HG02759 (cell line): ENCODE measurements around the gene PXDC1.
"Not testable (repeated sequence)": the region's sequence is repeated elsewhere in the genome, so short reads cannot be mapped to it uniquely, and the experiment has no call there.

Source experiments
- ATAC-seq: cut with Tn5 transposase; IDR thresholded peaks from one replicate; pipeline ENCODE4 v1.9.1; 2021; ENCODE audit warnings: mild to moderate bottlenecking, moderate library complexity; ENCODE audit not compliant: unreplicated experiment

PXDC1 gene

DNA sequence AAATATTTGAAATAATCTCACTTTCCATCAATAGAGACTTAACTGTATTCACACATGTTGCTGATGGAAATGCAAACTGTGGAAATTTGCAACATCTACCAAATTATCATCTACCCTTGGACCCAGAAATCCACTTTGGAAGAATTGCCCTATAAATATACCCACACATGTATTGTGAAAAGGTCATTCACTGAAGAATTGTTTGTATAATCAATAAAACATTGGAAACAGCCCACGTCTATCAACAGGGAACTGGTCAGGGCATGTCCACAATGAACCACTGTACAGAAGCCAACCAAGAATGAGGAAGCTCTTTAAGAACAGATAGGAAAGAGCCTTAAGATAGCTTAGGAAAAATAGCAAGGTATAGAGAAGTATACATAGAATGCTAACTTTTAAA is 36.2 kb downstream of the PXDC1 start:
- ATAC-seq, result no peak

DNA sequence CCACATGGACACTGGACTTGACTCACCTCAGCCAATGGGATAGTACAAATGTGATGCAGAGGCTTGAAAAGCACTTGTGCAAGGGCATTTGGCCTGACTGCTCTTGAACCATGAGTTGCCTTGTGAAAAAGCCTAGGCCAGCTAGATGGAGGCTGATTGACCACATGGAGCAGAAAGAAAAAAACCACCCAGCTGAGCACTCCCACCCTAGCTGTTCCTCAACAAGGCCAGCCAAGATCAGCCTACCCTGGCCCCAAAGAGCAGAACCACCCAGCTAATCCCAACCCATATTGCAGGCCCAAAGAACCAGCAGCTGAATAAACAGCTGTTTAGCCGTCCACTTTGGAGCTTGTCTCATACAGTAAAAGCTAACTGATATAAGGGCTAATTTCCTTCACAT is 36.7 kb downstream of the PXDC1 start:
- no peak for ATAC-seq

DNA sequence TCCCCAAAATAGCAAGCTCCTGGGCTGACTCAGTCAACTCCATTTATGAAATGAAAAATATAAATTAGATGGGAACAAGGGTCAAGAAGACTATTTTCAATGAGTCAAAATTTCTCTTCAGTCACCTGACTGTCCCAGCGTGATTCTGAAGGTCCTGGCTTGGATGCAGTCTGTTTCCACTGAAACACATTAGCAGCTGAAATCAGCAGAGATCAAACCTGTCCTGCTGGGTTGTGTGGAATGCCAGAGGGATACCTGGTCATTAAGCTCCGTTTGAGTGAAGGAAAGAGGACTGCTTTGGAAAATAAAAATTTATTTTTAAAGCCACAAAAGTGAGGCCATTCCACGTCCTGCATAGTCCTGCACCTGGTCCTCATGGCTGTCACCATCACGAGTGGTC is 37.4 kb downstream of the PXDC1 start:
- no peak for ATAC-seq

DNA sequence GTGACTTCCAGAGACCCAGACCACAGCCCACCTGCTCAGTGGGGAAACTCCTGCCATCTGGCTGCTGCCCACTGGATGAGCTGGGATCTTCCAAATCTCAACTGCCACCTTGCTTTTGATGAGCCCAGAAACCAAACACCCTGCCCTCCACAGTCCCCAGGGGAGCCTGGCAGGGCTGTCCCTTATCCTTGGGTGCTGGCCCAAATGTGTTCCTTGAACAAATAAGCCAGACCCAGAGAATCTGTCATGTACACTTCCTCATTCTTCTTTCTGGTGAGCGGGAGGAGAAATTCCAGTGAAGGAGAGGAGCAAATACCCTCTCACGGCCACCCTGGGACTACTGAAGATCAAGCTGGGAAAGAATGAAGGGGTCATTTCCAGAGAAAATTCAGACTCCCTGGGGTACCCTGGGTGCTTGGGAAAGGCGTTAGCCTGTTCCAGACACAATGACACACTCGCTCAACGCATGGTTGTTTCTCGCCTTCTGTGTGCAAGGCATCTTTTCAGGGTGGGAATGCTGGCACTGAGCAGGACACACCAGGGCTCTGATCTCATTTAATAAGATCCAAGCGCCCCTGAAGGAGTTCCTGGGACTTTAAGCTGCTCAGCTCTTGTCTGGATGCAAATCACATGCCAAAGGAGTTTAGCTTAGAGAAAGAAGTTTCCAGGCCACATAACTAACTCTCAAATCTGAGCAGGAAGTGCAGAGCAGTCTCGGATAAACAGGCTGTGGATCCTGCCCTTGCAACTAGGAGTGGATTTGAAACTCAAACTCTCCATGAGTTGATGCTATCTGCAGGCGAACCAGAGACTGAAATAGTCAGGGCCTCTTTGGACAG is 38.5 kb downstream of the PXDC1 start:
- ATAC-seq, result no peak

DNA sequence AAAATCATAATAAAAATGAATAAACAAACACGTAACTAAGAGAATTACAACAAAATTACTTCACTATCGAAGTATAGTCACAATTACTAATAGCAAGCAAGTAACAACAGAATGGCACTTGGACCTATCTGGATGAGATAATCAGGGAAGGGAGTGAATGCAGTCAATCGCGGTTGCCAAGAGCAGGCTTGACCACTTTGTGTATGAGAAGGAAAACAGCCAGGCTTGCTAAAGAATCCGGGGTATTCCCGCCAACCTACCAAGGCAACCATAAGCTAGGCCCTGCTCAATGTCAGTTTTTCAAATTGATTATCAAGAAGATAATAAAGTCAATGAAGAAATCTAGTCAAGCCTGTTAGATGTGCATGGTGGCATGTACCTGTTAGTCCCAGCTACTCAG is 39.7 kb downstream of the PXDC1 start:
- ATAC-seq, result no peak

DNA sequence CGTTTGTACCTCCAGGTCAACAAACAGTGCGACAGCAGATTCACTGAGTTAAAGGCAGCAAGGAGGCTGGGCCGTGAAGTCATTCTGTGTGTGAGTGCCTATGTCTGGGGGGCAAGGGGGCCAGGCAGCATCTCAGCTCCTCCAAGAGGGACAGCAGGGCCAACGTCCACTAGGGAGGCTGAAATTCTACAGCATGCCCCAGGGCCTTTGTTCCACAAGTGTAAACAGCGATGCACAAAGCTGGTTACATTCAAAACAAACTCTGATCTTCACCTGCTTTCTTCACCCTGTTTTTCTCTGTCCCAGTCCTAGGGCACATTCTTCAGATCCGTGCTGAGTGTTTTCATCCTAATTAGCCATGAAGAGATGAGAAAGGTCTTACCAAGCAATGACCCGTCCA is 41.1 kb downstream of the PXDC1 start:
- ATAC-seq, result no peak

DNA sequence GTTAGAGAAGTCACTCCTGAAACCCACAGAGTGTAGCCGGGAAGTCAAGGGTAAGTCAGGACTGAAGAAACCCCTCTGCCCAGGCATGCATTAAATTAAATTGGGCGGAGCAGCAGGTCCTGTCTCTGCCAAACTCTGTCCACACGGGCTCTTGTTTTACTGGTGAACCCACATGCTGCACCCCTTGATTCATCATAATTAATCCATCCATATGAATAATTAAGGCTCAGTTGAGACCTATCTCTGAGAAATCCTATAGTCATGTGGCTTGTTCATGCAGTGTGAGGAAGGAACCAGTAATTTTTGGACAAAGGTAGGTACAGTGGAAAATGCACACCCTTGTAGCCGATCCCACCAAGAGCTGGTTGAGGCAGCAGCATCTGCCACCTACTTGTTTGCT is 43.0 kb downstream of the PXDC1 start:
- no peak for ATAC-seq

DNA sequence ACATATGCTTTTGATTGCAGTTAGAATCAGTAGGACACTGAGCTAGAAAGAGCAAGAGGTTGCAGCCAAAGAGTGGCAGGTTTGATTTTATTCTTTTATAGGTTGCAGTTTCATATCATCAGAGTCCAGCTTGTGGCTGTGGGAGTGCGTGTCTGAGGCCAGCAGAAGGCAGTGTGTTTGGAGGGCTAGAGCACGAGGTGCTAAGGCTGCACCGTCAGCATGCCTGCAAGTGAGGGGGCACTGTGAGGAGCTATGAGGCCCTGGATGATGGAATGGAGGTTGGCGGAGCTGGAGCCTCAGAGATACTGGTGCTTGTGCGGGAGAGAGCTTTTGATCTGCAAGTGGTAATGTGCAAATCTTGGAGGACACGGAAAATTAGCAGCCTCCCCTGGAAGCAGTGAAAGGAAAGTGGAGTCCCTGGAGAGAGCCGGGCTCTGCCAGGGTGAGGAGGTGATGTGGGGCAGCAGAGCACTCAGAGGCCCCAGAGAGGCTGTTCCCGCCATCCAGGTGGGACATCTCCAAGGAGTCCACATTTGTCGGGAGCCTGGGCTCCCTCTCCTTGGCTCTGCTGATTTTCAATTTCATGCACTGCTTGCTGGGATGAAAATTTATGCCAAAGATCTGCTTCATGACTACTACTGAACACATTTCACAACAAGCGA is 43.6 kb downstream of the PXDC1 start:
- ATAC-seq, result no peak

DNA sequence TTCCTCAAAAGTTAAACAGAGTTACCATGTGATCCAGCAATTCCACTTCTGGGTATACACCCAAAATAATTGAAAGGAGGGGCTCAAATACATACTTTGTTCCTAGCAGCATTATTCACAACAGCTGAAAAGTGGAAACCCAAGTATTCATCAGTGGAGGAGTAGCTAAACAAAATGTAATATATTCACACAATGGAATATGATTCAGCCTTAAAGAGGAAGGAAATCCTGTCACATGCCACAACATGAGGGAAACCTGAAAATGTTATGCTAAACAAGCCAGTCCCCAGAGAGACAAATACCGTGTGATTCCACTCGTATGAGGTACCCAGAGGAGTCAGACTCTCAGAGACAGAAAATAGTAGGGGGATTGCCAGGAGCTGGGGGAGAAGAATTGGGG is 44.5 kb downstream of the PXDC1 start:
- ATAC-seq, result no peak

DNA sequence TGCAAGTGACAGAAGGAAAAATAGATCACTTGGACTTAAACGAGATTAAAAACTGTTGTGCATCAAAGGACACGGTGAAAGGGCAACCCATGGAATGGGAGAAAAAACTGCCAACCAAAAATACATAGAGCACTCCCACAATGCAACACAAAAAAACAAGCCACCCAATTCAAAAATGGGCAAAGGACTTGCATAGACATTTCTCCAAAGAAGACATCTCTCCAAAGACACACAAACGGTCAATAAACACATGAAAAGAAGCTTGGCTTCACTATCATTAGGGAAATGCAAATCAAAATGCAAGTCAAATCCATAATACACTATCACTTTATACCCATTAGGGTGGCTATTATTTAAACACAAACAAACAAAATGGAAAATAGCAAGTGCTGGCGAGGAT is 45.0 kb downstream of the PXDC1 start:
- no peak for ATAC-seq

DNA sequence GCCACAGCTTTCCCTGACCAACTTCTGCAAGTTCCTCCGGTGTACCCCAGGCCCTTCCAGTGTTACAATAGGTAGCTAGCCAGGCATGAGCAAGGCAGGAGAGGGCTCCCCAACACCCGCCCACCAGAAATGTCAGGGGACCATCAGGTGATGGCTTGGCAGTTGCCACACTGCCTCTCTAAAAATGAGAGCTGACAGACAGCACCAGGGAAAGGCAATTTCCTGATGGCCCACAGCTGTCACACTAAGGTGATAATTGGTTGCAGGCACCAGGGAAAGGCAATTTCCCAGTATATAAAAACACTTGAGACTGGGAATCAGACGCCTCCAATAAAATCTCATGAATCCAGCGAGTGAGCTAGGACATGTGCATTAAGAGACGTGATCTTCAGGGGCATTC is 49.9 kb downstream of the PXDC1 start:
- no peak for ATAC-seq

DNA sequence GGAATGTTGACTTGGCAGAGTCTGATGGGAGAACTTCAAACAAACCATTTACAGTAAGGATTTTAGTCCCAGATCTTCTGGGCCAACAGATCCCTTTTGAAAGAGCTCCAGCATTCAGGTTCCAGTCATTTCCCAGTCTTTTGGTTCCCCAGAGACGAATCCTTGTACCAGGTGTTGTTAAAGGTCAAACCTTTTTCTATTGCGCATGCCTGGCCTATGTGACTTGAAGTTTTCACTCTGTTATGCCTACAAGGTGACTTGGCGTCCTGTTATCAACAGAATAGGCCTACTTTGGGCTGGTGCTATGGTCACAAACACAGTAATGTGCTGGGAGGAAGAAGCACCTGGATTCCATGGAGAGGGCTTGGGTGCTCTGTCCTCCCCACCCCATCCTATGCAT is 52.3 kb downstream of the PXDC1 start:
- ATAC-seq, result no peak

DNA sequence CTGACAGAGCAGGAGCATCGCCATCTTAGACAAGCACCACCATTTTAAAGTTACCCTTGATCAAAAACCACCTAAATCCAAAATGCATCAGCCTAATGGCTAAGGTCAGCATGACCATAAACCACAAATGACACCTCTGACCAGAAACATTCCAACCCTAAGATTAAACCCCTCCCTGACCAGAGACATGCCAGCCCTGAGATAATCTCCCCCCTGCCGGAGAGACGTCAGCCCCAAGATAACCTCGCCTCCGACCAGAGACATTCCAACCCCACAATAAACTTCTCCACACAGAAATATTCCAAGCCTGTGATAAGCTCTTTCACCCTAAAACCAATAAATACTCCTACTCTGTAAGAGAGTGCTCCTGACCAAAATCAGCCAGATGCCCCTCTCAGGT is 53.5 kb downstream of the PXDC1 start:
- ATAC-seq, result no peak

DNA sequence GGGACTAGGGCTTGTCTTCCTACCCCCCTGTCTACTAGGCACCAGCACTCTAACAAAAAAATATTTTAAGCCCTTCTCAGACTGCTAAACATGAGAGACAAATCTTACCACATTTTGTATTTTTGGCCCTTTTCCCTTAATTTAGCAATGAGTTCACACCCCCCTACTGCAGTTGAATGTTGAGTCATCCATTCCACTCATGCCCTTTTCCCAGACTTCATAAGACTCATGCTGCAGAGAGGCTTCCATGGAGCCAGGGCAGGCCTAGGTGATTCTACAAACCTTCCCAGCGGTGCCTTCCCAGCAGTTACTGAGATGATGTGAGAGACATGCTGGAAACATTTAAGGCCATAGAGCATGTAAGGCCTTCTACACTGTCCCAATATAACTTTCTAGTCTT is 53.9 kb downstream of the PXDC1 start:
- no peak for ATAC-seq

DNA sequence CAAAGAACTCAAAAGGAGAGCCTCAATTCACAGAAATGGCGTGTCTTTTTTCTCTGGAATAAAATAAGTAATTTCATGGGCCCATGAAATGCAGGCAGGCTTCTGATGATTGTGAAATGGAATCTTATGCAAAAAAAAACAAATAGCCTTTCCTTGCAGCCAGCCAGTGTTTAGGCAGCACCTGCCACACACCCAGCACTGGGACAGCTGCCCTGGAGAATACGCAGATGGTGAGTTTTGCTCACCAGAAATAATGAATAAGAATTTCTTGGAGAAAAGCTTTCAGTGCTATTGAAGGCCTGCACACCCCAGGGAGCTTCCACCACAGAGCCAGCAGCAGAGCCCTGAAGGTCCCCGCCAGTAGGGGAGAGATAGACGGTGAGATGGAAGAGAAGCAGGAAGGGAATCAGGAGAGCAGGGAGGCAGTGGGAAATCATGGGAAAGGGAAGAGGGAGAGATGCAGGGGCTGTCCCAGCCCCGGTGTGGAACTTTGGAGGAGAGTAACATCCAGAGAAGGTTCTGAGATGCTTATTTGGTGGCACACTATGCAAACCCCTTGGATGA is 54.9 kb downstream of the PXDC1 start:
- ATAC-seq, result no peak

DNA sequence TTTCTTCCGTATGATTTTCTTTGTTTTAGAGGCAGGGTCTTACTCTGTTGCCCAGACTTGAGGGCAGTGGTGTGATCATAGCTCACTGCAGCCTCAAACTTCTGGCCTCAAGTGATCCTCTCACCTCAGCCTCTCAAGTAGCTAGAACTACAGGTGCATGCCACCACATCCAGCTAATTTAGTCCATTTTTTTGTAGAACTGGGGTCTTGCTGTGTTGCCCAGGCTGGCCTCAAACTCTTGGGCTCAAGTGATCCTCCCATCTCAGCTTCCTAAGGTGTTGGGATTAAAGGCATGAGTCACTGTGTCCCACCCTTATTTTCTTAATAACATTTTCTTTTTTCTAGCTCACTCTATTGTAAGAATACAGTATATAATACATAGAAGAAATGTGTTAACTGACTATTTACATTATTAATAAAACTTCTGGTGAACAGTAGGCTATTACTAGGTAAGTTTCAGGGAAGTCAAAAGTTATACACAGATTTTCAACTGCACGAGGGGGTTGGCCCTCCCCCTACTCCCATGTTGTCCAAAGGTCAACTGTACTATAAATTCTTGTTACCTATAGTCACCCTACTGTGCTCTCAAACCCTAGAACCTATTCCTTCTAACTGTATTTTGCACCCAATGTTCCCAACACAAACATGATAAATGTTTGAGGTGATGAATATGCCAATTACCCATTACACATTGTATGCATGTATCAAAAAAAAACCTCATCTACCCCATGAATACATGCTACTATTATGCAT is 56.3 kb downstream of the PXDC1 start:
- ATAC-seq, result no peak

DNA sequence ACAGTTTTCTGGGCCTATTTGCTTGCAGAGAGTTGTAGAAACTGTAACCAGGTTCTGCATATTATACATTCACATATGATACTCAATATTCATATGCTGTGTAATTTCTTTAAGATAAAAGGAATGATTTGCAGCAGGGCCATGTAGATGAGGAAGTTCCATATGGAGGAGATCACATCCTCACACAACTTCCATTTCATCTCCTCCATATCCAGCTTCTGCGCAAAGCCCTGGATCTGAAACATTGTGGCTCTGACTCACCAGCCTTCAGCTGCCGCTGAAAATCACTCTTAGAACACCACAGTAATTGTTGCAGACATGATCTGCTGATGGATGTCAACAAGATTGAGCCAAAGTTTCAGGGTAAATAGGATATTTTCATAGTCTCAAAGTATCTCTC is 57.7 kb downstream of the PXDC1 start:
- ATAC-seq, result no peak

DNA sequence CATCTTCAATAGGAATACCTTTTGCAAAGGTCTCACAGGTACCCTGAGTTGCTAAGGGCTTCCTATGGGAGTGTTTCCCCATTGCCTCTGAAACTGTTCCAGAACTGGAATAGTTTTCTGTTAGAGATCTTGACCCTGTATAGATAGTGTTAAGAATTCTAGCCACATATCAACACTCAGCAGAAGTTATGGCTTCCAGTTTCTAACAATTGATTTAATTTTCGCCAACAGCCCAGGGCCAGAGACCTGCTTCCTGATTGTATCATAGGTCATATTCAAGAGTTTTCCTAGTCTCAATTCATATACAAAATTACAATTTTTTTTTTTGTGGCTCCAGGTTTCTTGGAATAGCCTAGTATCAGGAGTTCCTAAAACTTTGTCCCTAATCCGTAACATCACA is 61.0 kb downstream of the PXDC1 start:
- ATAC-seq, result no peak

DNA sequence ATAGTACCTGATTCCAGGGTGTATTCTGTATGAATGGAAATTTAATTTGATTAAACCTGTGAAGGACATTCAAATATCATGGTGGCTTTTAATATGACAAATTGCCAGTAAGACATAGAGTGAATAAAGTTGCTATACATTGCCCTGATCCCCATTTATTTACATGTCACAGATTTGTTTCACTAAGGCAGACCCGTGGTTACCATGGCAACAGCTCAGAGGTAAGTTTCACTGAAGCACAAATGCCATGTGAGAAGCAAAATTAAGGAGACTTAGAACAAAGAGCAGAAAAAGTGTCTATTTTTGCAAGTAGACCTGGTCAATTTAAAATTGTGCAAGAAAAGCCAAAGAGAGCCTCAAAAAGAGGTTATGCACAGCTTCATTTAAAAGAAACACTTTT is 63.7 kb downstream of the PXDC1 start:
- no peak for ATAC-seq

DNA sequence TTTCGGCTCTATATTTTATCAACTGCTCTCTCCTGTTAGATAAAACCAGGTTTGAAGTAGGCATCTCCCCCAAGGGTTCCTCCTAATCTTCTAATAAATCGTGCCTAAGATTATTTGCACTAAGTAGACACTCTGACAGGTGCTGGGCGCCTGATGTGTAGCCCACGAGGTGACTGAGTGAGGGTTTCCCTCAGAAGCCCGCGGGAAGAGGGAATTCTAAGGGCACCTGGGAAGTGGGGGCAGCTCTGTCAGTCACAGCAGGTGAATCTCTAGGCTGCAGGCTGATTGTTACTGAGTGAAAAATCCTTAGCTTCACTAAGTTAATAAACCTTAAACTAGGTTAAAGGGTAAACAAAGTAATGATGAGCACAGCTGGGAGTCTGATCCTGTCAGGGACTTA is 68.2 kb downstream of the PXDC1 start:
- no peak for ATAC-seq

DNA sequence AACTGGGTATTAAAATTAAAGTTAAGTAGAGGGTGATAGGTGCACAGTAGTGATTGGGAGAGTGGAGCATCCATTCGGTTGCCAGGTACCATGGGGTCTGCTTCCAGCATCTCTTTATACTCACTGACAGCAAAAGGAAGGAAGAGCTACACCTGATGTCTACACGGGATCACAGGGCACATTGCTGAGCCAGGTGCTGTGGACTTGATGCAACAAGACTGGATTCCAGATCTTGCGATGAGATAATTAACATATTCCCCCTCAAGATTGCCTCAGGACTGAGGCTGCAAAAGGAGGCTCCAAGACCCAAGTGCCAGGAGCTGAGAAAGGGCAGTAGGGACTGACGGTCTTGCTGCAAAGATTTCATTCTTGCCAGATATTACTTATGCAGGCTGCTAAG is 72.6 kb downstream of the PXDC1 start:
- no peak for ATAC-seq

DNA sequence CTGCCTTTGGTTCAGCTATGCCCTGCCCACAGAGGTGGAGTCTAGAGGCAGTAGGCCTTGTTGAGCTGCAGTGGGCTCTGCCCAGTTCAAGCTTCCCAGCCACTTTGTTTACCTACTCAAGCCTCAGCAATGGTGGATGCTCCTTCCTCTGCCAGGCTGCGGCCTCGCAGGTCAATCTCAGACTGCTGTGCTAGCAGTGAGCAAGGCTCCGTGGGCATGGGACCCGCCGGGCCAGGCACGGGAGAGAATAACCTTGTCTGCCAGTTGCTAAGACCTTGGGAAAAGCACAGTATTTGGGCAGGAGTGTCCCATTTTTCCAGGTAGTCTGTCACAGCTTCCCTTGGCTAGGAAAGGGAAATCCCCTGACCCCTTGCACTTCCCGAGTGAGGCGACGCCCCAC is 73.8 kb downstream of the PXDC1 start:
- ATAC-seq, result not testable (repeated sequence)
